ENCODE data around the gene MCF2L2.

DNA sequence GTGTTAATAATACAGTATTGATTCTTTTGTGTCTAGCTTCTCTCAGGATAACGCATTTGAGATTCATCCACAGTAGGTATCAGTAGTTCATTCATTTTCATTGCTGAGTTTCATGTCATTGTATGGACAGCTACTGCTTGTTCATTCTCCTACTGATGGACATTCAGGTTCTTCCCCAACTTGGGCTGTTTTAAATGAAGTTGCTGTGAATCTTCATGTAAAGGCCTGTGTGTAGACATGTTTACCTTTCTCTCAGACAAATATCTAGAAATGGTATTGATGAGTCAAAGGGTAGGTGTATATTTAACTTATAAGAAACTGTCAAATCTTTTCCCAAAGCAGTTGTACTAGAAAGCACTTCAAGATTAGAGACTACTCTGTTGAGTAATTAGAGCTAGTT, 26.7 kb downstream of the MCF2L2 start:
- TF ChIP-seq CTCF (IDR thresholded peaks at IDR 0.05): no peak
- no peak for TF ChIP-seq POLR2A (IDR thresholded peaks at IDR 0.05)

Measured in thyroid gland (tissue), 4 donors.